HG03439 (cell line): ENCODE data around the gene HCFC2.
"Not testable (repeated sequence)": the region's sequence is repeated elsewhere in the genome, so short reads cannot be mapped to it uniquely, and the experiment has no call there.

Experiments used
- ATAC-seq: cut with Tn5 transposase; IDR thresholded peaks from one replicate; pipeline ENCODE4 v1.9.1; 2021; ENCODE audit warnings: mild to moderate bottlenecking, moderate library complexity; ENCODE audit not compliant: unreplicated experiment

HCFC2 gene

DNA sequence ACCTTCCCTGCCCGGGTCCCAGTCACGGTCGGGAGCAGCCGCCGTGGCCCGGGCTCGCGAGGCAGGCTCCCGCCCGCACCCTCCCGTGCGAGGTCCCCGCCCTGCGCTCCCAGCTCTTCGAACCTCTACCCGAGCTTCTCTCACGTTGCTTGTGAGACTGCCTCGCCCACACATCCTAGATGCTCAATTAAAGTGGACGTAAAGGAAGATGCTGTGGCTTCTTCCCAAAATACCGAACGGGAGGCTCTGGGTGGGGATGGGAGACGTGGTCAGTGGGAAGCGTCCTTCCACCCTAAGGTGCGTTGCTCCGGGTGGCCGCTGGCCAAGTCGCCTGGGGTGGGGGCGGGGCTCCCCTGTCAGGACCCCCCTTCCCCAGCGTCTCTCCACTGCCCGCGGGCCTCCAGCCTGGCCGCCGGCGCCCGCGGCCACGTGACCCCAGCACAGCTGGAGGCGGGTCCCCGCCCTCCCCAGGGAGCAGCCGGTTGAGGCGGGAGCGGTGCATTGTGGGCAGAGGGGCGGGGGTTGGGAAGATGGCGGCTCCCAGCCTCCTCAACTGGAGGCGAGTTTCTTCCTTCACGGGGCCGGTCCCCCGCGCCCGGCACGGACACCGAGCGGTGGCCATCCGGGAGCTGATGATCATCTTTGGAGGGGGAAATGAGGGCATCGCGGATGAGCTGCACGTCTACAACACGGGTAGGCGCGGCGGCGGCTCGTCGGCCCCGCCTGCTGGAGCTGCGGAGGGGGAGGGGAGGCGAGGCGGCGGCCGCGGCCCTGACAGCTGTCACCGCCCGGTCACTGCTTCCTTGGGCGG, at the start of gene HCFC2:
HCFC2 (plus strand) TSS at position 501 of the 811 bp plus-strand sequence; CDS start at position 531, 30 bp downstream.
- peak; percentile 84 for ATAC-seq

DNA sequence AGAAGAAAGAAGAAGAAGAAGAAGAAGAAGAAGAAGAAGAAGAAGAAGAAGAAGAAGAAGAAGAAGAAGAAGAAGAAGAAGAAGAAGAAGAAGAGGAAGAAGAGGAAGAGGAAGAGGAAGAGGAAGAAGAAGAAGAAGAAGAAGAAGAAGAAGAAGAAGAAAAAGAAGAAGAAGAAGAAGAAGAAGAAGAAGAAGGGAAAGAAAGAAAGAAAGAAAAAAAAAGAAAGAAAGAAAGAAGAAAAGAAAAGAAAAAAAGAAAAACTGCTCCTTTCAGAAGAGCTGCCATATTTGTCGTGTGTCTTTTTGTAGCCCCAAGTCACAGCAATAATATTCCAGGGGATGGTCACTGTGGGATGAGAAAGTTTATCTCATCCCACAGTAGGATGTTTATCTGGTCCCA, 42.5 kb upstream of the HCFC2 start:
- not testable (repeated sequence) for ATAC-seq

DNA sequence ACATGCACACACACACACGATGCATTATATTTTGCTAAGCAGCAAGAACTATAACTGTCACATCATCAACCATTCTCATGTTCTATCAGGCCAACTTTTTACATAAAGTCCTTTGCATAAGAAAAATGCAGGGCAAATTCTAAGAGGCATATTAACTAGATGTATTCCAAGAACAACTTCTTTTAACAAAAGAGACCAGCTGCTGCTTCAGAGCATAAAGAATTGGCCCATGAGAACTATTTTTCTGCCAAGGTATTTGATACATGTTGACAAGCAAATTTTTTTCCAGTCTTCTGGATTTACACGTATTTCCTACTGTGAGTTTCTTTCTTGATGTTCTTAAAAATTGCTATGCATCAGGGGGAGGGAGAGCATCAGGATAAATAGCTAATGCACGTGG, 41.5 kb upstream of the HCFC2 start:
- no peak for ATAC-seq

DNA sequence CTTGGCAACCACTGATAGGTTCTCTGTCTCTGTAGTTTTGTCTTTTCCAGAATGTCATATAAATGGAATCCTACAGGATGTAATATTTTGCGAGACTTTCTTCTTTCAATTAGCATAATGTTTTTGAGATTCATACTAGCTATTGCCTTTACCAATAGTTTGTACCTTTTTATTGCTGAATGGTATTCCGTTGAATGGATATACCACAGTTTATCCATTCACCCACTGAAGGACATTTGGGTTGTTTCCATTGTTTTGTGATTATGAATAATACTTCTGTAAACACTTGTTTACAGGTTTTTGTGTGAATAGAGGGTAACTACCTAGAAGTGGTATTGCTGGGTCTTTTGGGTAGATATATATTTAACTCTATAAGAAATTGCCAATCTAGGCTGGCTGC, 40.6 kb upstream of the HCFC2 start:
- no peak for ATAC-seq

DNA sequence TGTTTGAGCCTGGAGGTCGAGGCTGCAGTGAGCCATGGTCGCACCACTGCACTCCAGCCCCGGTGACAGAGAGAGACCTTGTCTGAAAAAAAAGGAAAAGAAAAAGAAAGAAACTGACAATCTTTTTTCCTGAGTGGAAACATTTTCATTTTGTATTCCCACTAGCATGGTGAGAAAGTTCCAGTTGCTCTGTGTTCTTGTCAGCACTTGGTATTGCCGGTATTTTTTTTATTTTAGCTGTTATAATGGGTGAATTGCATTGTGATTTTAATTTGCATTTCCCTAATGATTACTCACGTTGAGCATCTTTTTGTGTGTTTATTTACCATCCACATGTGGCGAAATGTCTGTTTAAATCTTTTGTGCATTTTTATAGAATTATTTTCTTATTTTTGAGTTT, 40.0 kb upstream of the HCFC2 start:
- no peak for ATAC-seq

DNA sequence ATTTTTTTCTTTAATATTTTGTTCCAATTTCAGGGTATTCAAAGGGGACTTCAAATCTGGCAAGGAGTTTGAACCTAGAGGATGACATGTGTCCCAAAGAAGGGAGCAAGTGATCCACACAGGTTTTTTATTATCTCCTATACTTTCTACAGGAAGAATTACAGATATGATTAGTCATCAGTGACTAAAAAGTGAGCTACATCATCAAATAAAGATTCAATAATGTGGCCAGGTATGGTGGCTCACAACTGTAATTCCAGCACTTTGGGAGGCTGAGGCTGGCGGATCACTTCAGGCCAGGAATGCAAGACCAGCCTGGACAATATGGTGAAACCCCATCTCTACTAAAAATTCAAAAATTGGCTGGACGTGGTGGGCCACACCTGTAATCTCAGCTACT, 38.6 kb upstream of the HCFC2 start:
- ATAC-seq: no peak

- no peak for ATAC-seq
Measured at GRCh38 chr12:104026841-104027599, 37.3 kb upstream of the HCFC2 start.

DNA sequence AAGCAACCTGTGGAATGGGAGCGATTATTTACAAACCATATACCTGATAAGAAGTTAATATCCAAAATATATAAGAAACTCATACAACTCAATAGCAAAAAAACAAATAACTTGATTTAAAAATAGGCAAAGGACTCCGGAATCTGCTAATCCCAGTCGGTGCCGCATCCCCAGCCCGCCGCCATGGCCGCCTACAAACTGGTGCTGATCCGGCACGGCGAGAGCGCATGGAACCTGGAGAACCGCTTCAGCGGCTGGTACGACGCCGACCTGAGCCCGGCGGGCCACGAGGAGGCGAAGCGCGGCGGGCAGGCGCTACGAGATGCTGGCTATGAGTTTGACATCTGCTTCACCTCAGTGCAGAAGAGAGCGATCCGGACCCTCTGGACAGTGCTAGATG, 33.7 kb upstream of the HCFC2 start:
- not testable (repeated sequence) for ATAC-seq

DNA sequence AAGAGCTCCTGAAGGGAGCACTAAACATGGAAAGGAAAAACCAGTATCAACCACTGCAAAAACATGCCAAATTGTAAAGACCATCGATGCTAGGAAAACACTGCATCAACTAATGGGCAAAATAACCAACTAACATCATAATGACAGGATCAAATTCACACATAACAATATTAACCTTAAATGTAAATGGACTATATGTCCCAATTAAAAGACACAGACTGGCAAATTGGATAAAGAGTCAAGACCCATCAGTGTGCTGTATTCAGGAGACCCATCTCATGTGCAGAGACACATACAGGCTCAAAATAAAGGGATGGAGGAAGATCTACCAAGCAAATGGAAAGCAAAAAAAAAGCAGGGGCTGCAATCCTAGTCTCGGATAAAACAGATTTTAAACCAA, 28.2 kb upstream of the HCFC2 start:
- not testable (repeated sequence) for ATAC-seq

DNA sequence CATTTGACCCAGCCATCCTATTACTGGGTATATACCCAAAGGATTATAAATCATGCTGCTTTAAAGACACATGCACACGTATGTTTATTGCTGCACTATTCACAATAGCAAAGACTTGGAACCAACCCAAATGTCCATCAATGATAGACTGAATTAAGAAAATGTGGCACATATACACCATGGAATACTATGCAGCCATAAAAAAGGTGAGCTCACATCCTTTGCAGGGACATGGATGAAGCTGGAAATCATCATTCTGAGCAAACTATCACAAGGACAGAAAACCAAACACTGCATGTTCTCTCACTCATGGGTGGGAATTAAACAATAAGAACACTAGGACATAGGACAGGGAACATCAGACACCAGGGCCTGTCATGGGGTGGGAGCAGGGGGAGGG, 24.6 kb upstream of the HCFC2 start:
- ATAC-seq: not testable (repeated sequence)

DNA sequence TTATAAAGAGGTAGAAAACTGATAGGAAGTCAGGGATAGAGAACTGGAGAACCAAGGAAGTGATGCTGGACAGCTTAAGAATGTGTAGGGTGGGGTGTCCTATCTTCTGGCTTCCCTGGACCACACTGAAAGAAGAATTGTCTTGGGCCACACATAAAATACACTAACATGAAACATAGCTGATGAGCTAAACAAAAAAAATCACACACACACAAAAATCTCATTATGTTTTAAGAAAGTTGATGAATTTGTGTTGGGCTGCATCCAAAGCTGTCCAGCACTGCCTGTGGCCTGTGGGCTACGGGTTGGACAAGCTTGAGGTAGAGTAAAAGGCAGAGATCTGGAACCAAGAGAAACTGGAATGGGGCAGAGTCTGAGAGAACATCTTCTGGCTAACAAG, 21.8 kb upstream of the HCFC2 start:
- no peak for ATAC-seq

DNA sequence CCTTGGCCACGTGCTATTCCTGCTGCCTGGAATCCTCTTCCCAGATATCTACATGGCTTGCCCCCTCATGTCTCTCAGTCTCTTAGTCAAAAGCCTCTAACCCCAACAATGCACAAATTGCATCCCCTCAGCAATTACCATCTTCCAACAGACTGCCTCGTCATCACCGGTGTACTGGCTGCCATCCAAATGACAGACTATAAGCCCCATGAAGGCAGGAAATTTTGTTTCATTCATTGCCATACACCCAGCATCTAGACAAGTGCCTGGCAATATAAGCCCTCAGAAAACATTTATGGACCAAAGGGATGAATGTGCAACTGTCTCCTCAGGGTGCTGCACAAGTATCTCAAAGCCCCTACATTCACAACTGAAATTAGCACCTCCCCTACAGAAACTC, 20.2 kb upstream of the HCFC2 start:
- no peak for ATAC-seq

- no peak for ATAC-seq
Measured at GRCh38 chr12:104046306-104046705, 18.0 kb upstream of the HCFC2 start.

- no peak for ATAC-seq
Measured at GRCh38 chr12:104048162-104048561, 16.2 kb upstream of the HCFC2 start.

- ATAC-seq: no peak
Measured at GRCh38 chr12:104048811-104049210, 15.5 kb upstream of the HCFC2 start.

GRCh38 chr12:104049278-104049902, 14.9 kb upstream of the HCFC2 start:
- ATAC-seq: no peak

- no peak for ATAC-seq
Measured at GRCh38 chr12:104049903-104050356, 14.4 kb upstream of the HCFC2 start, which contains the start of gene GLT8D2. GLT8D2 (minus strand) TSS chr12:104050187; CDS start chr12:104019648, 30,539 bp downstream.

- ATAC-seq: no peak
Measured at GRCh38 chr12:104050436-104050835, 13.9 kb upstream of the HCFC2 start.

DNA sequence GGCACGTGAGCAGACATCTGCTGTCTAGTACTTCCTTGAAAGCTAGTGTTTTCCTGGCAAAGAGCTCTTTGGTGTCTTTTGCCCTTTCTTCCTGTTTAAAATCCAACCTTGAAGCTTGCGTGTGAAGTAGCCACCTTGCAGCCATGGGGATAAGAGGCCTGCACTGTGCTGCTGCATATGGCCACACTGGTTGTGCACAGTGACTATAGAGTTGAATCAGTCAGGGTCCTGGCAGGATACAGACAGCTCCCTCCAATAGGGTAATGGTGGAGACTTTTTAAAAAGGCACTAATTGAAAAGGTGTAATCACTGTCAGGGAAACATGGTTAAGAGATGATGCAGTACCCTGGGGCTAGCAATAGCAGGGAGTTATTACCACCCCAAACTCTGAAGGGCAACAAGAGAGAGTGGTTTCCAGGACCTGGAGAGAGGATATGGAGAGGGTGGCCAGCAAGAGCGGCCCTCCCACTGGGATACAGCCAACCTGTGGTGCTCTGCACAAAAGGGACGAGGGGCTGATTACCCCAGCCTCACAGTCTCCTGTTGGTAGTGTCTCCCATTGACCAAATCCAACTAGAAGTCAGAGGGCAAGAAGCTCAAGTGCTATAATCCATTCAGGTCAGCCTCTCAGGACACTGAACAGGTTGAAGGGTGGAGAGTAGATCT, 9.5 kb upstream of the HCFC2 start:
- no peak for ATAC-seq

DNA sequence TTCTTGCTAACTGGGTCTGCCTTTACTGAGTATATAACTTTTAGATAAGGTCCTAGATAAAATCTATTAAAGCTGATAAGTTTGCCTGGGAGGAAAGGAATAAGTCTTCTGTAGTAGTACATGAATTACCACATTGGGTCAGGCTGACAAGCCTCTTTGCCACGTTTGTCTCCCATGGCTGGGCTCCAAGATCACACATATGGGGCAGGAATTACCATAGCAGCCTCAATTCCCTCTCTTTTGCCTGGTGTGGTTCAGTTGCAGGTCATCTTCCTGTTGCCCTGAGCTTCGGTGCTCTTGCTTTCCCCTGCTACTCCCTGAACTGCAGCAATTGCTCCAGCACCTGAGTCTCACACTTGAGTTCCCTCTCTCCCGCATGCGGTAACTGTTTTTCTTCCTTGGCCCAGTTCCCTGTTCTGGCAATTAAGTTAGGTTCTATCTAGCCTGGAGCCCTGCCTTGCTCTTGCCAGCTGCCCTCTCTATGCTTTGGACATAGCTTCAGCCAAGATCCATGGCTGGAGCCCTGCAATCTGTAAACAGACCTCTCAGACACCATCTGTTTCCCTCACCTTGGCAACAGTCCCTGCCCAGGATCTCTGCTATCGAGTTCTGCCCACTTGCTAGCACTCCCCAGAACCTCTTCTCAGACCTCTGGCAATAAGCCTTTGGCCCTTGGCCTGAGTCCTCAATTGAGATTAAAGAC, 8.5 kb upstream of the HCFC2 start:
- ATAC-seq: no peak
